ENCODE data around the gene ARHGAP24. TPM values are rescaled to one million over a fixed set of nuclear protein-coding genes. Genes with fewer than 3 reads are reported as not detected.
"Not testable (repeated sequence)": the region's sequence is repeated elsewhere in the genome, so short reads cannot be mapped to it uniquely, and the experiment has no call there.

ARHGAP24 gene
- total RNA-seq, 3 donors from 2014 or later = 5.2 to 11.6 (median 6.7) TPM

- ATAC-seq (no peak), DNase-seq (no peak)
- intact Hi-C loops (cut with DNase I, micrococcal nuclease) = no loop called here
These were observed 25.3 kb downstream of the ARHGAP24 start for GRCh38 chr4:85500110-85500867.

GRCh38 chr4:85501145-85501544 lies 26.2 kb downstream of the ARHGAP24 start:
- H3K4me3 ChIP-seq; DNase-seq; ATAC-seq; H3K4me1 ChIP-seq (ENCODE audit: low read depth); H3K9me3 ChIP-seq; H3K36me3 ChIP-seq (ENCODE audit: low read depth); intact Hi-C loops (cut with DNase I, micrococcal nuclease): not testable (repeated sequence)

More at GRCh38 chr4:85500110-85500867, 25.3 kb downstream of the ARHGAP24 start:
- H3K9me3 ChIP-seq = no peaks in the 10 kb centered on the region
- H3K4me1 ChIP-seq (ENCODE audit: low read depth) = no peaks in the 10 kb centered on the region
- no peak overlapping the region for H3K4me3 ChIP-seq
- TF ChIP-seq, protein P1, sequence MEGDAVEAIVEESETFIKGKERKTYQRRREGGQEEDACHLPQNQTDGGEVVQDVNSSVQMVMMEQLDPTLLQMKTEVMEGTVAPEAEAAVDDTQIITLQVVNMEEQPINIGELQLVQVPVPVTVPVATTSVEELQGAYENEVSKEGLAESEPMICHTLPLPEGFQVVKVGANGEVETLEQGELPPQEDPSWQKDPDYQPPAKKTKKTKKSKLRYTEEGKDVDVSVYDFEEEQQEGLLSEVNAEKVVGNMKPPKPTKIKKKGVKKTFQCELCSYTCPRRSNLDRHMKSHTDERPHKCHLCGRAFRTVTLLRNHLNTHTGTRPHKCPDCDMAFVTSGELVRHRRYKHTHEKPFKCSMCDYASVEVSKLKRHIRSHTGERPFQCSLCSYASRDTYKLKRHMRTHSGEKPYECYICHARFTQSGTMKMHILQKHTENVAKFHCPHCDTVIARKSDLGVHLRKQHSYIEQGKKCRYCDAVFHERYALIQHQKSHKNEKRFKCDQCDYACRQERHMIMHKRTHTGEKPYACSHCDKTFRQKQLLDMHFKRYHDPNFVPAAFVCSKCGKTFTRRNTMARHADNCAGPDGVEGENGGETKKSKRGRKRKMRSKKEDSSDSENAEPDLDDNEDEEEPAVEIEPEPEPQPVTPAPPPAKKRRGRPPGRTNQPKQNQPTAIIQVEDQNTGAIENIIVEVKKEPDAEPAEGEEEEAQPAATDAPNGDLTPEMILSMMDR (IDR thresholded peaks at IDR 0.05) = no peak
- no peaks in the 10 kb centered on the region for H3K36me3 ChIP-seq (ENCODE audit: low read depth)

GRCh38 chr4:85508654-85509053 lies 33.7 kb downstream of the ARHGAP24 start:
- DNase-seq = no peak
- intact Hi-C loops (cut with DNase I, micrococcal nuclease) = no loop called here
- no peaks in the 10 kb centered on the region for H3K36me3 ChIP-seq (ENCODE audit: low read depth)
- peaks cover 12% of the 10 kb centered on the region for H3K4me1 ChIP-seq (ENCODE audit: low read depth)
- TF ChIP-seq, protein P1 (IDR thresholded peaks at IDR 0.05) = no peak
- H3K4me3 ChIP-seq = no peak overlapping the region
- no peaks in the 10 kb centered on the region for H3K9me3 ChIP-seq
- peak; percentile 73 for ATAC-seq

DNA sequence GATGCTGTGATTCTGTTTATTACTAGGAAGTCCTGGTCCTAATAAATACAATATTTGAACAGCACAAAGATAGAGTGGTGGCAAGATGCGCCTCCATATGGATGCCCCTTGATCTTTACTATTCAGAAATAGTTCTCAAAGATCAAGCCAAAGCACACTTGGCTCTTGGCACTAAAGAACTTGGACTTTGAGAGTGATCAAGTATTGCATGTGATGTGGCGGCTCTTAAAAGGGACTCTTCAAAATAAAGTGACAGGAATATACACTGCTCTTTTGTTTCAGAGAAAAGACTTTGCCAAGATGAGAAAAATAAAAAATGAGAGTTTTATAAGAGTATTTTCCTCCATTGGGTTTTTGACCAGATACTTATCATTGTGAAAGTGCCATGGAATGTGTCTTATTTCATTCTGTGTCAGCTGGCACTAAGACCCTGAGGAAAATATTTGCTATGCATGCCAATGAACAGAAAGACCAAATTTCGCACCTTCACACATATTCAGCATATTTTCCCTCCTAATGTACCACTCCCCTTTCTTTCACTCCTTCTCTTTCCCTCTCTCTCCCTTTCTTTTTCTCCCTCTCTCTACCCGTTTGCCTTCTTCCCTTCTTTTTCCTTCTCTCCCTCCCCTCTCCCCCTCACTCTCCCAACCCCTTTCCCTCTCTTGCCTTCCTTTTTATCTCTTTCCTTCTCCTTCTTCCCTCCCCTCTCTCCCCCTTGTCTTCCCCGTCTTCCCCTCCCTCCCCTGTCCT lies 35.1 kb downstream of the ARHGAP24 start:
- no peaks in the 10 kb centered on the region for H3K36me3 ChIP-seq (ENCODE audit: low read depth)
- H3K4me1 ChIP-seq (ENCODE audit: low read depth) = peaks cover 12% of the 10 kb centered on the region
- no peaks in the 10 kb centered on the region for H3K9me3 ChIP-seq
- H3K4me3 ChIP-seq = no peak overlapping the region
- peak; percentile 81 for ATAC-seq
- intact Hi-C loops (cut with DNase I, micrococcal nuclease) = no loop called here
- TF ChIP-seq, protein P1 (IDR thresholded peaks at IDR 0.05) = no peak
- peak in 1 of 3 donors; percentile 52 for DNase-seq

GRCh38 chr4:85510632-85510984 lies 35.7 kb downstream of the ARHGAP24 start:
- no peak for DNase-seq
- TF ChIP-seq, protein P1 (IDR thresholded peaks at IDR 0.05) = no peak
- peak; percentile 66 for ATAC-seq

More at GRCh38 chr4:85510632-85510984, 35.7 kb downstream of the ARHGAP24 start:
- H3K9me3 ChIP-seq = no peaks in the 10 kb centered on the region
- peaks cover 12% of the 10 kb centered on the region for H3K4me1 ChIP-seq (ENCODE audit: low read depth)
- intact Hi-C loops (cut with DNase I, micrococcal nuclease) = no loop called here
- H3K36me3 ChIP-seq (ENCODE audit: low read depth) = no peaks in the 10 kb centered on the region
- H3K4me3 ChIP-seq = no peak overlapping the region
